Subcutaneous abdominal adipose tissue (tissue), 5 donors: Measurements from ENCODE around the gene VAMP7.

Source experiments
- H3K27ac ChIP-seq: one replicate; pipeline ENCODE4 v1.7.0; 2013; ENCODE audit warnings: low read depth, mild to moderate bottlenecking, inconsistent platforms, low read length, moderate library complexity
- H3K27me3 ChIP-seq, 5 donors: one replicate each; pipeline ENCODE4 v1.7.0; 2013; ENCODE audit warnings: low read length in 5 of 5, inconsistent platforms in 1 of 5; ENCODE audit not compliant: control insufficient read depth in 5 of 5, insufficient read depth in 4 of 5
- H3K36me3 ChIP-seq, 5 donors: one replicate each; pipeline ENCODE4 v1.7.0; 2013; ENCODE audit warnings: low read length in 5 of 5; ENCODE audit not compliant: control insufficient read depth in 5 of 5, insufficient read depth in 5 of 5
- H3K4me1 ChIP-seq, 5 donors: one replicate each; pipeline ENCODE4 v1.7.0; 2013; ENCODE audit warnings: low read length in 5 of 5, mild to moderate bottlenecking in 3 of 5, moderate library complexity in 1 of 5; ENCODE audit not compliant: control insufficient read depth in 5 of 5, insufficient read depth in 5 of 5
- H3K4me3 ChIP-seq, 5 donors: one replicate each; pipeline ENCODE4 v1.7.0; 2013; ENCODE audit warnings: low read length in 5 of 5, low read depth in 1 of 5
- H3K9ac ChIP-seq, 5 donors: one replicate each; pipeline ENCODE4 v1.7.0; 2013; ENCODE audit warnings: low read length in 5 of 5, mild to moderate bottlenecking in 4 of 5, moderate library complexity in 3 of 5
- H3K9me3 ChIP-seq, 5 donors: one replicate each; pipeline ENCODE4 v1.7.0; 2013; ENCODE audit warnings: low read length in 5 of 5; ENCODE audit not compliant: control insufficient read depth in 5 of 5
- donor health status: healthy.
- donor health status: healthy.
- donor health status: healthy.
- donor health status: healthy.
- donor health status: healthy.

The VAMP7 gene

GRCh38 chrX:155954793-155955192 is 73.6 kb downstream of the VAMP7 start:
- Histone ChIP-seq H3K36me3 (no peaks in the 10 kb centered on the region), H3K4me3 (no peak overlapping the region)

GRCh38 chrX:155956099-155956498 is 75.0 kb downstream of the VAMP7 start:
- Histone ChIP-seq H3K9ac (no peak overlapping the region), H3K4me3 (no peak overlapping the region), H3K4me1 (no peaks in the 10 kb centered on the region), H3K27ac (no peak overlapping the region), H3K27me3 (no peaks in the 10 kb centered on the region), H3K36me3 (no peaks in the 10 kb centered on the region), H3K9me3 (no peaks in the 10 kb centered on the region)

More at GRCh38 chrX:155954793-155955192, 73.6 kb downstream of the VAMP7 start:
- no peak overlapping the region for H3K27ac ChIP-seq
- no peaks in the 10 kb centered on the region for H3K4me1 ChIP-seq
- H3K9me3 ChIP-seq: no peaks in the 10 kb centered on the region
- no peak overlapping the region for H3K9ac ChIP-seq
- no peaks in the 10 kb centered on the region for H3K27me3 ChIP-seq

GRCh38 chrX:155956649-155957048 is 75.5 kb downstream of the VAMP7 start:
- no peaks in the 10 kb centered on the region for H3K4me1 ChIP-seq
- H3K36me3 ChIP-seq: no peaks in the 10 kb centered on the region
- H3K27me3 ChIP-seq: no peaks in the 10 kb centered on the region
- H3K4me3 ChIP-seq: no peak overlapping the region
- no peaks in the 10 kb centered on the region for H3K9me3 ChIP-seq
- H3K27ac ChIP-seq: no peak overlapping the region
- H3K9ac ChIP-seq: no peak overlapping the region

DNA sequence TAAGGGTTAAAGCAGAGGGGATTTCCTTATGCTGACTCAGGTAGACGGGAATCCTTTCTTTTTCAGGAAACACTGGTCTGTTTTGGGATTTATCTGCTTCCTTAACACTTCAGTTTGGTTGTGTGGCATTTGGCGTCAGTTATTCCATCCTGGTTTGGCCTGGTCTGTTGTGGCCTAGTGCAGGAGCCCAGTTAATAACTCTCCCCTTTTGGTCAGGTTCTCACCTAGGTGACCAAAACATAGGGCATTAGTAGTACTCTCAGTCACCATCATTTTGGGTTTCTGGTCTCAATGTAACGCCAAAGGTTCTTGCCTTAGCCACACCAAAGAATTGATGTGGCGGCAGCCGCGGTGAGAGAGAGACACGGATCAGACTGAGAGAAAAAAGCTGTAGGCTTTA is 76.7 kb downstream of the VAMP7 start:
- H3K27ac ChIP-seq: no peak overlapping the region
- H3K9me3 ChIP-seq: peaks cover 0 to 1% (median 0%) of the 10 kb centered on the region in 5 donors
- no peaks in the 10 kb centered on the region for H3K4me1 ChIP-seq
- no peaks in the 10 kb centered on the region for H3K36me3 ChIP-seq
- H3K9ac ChIP-seq: no peak overlapping the region
- no peaks in the 10 kb centered on the region for H3K27me3 ChIP-seq
- H3K4me3 ChIP-seq: no peak overlapping the region

DNA sequence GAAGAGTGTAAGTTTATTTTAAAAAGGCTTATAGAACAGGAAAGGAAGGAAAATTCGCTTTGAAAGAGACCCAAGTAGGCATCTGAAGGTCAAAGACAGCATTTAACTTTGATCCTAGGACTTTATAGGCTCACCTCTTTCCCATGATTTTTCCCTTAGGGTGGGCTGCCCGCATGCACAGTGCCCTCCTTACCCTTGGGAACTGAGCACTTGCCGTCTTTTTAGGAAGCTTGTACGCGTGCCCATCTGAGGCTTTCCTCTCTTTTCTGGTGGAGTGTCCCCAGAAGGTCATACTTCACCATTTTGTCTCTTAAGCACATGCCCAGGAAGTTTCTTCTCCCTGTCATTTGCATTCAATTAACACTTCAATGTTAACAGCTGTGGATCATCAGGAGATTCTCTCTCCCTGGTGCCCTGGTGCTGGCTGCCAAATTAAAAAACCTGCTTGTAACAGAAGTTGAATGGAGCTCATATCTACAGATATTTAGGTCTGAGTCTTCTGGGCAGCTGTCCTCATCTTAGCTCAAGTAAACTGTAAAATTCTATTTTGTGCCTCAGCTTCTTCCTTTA is 78.0 kb downstream of the VAMP7 start:
- no peak overlapping the region for H3K9ac ChIP-seq
- no peak overlapping the region for H3K27ac ChIP-seq
- H3K4me1 ChIP-seq: no peaks in the 10 kb centered on the region
- no peaks in the 10 kb centered on the region for H3K36me3 ChIP-seq
- H3K4me3 ChIP-seq: no peak overlapping the region
- no peaks in the 10 kb centered on the region for H3K27me3 ChIP-seq
- H3K9me3 ChIP-seq: peaks cover 0 to 12% (median 6%) of the 10 kb centered on the region in 5 donors

DNA sequence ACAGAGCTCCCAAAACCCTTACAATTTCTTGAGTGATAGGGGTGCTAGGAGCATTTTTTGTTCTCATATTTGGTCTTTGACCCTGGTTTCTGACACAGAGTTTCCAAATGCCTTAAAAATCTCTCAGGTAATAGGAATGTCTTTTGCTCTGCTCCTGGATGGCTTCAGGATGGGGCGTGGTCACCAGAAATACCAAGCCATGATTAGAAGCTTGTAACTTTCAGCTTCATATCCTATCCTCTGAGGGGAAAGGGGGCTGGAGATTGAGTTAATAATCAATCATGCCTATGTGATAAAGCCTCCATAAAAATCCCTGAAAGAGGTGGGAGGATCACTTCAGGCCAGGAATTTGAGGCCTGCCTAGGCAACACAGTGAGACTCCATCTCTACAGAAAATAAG is 81.8 kb downstream of the VAMP7 start:
- Histone ChIP-seq H3K9ac (no peak overlapping the region), H3K4me3 (no peak overlapping the region), H3K27me3 (no peaks in the 10 kb centered on the region), H3K27ac (no peak overlapping the region), H3K4me1 (no peaks in the 10 kb centered on the region), H3K36me3 (no peaks in the 10 kb centered on the region), H3K9me3 (peaks cover 0 to 15% (median 12%) of the 10 kb centered on the region in 5 donors)

- Histone ChIP-seq H3K27ac (no peak overlapping the region), H3K4me1 (no peaks in the 10 kb centered on the region), H3K9ac (no peak overlapping the region), H3K27me3 (peaks cover 0 to 3% (median 0%) of the 10 kb centered on the region in 5 donors), H3K4me3 (no peak overlapping the region), H3K9me3 (peaks cover 3 to 21% (median 17%) of the 10 kb centered on the region in 5 donors), H3K36me3 (no peaks in the 10 kb centered on the region)
These were observed 85.7 kb downstream of the VAMP7 start for GRCh38 chrX:155966876-155967275.

DNA sequence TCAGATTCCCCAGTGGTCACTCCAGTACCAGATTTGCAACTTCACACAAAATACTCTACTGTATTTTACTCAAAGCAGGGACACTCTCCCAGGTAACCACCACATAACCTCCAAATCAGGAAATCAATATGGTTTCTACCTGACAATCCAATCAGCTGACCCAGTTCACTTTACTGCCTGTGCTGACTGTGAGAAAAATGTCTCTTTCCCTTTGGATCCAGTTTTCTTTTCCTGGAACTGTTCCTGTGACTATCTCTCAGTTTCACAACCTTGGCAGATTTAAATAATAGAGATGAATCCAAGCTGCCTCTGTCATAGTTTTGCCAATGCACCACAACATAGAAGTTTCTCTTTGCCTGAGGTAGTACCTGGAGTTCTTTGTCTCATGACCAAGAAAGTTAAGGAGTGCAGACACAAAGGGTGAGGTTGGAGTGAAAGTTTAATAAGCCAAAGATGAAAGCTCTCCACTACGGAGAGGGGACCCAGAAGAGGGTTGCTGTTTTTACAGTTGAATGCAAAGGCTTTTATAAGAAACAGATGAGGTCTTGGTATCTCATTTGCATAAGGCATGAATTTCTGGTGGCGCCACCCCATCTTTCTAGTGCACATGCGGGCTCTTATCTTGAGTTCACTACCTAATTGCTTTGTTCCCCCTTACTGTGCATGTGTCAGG is 86.6 kb downstream of the VAMP7 start:
- H3K36me3 ChIP-seq: no peaks in the 10 kb centered on the region
- peaks cover 0 to 3% (median 0%) of the 10 kb centered on the region in 5 donors for H3K27me3 ChIP-seq
- peaks cover 3 to 20% (median 17%) of the 10 kb centered on the region in 5 donors for H3K9me3 ChIP-seq
- H3K9ac ChIP-seq: no peak overlapping the region
- no peaks in the 10 kb centered on the region for H3K4me1 ChIP-seq
- H3K27ac ChIP-seq: no peak overlapping the region
- H3K4me3 ChIP-seq: no peak overlapping the region

GRCh38 chrX:155968326-155968661 is 87.1 kb downstream of the VAMP7 start:
- peaks cover 0 to 3% (median 0%) of the 10 kb centered on the region in 5 donors for H3K27me3 ChIP-seq
- H3K9me3 ChIP-seq: peaks cover 2 to 18% (median 13%) of the 10 kb centered on the region in 5 donors
- no peak overlapping the region for H3K9ac ChIP-seq
- H3K36me3 ChIP-seq: no peaks in the 10 kb centered on the region
- no peak overlapping the region for H3K4me3 ChIP-seq
- no peak overlapping the region for H3K27ac ChIP-seq
- H3K4me1 ChIP-seq: no peaks in the 10 kb centered on the region

DNA sequence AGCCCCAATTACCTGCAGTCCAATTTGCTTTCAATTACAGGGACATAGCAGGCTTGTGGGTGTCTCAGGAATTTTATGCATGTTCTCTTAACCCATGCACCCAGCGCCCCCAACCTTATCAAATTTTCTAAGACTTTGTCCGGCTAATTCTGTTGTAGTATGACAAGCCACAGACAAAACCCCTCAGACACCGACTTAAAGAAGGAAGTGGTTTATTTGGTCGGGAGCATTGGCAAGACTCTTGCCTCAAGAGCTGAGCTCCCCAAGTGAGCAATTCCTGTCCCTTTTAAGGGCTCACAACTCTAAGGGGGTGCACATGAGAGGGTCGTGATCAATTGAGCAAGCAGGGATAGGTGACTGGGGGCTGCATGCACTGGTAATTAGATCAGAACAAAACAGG is 87.6 kb downstream of the VAMP7 start:
- Histone ChIP-seq H3K9me3 (peaks cover 0 to 15% (median 8%) of the 10 kb centered on the region in 5 donors), H3K27ac (no peak overlapping the region), H3K27me3 (peaks cover 0 to 3% (median 0%) of the 10 kb centered on the region in 5 donors), H3K9ac (no peak overlapping the region), H3K4me1 (no peaks in the 10 kb centered on the region), H3K4me3 (no peak overlapping the region), H3K36me3 (no peaks in the 10 kb centered on the region)
